GM18873 (cell line): ENCODE data around the gene ORM1.
"Not testable (repeated sequence)": the region's sequence is repeated elsewhere in the genome, so short reads cannot be mapped to it uniquely, and the experiment has no call there.

ENCODE experiments used
- ATAC-seq: cut with Tn5 transposase; IDR thresholded peaks from one replicate; pipeline ENCODE4 v1.9.1; 2021; ENCODE audit warnings: mild to moderate bottlenecking, moderate library complexity, moderate number of reproducible peaks; ENCODE audit not compliant: unreplicated experiment, low FRiP score

The ORM1 gene

DNA sequence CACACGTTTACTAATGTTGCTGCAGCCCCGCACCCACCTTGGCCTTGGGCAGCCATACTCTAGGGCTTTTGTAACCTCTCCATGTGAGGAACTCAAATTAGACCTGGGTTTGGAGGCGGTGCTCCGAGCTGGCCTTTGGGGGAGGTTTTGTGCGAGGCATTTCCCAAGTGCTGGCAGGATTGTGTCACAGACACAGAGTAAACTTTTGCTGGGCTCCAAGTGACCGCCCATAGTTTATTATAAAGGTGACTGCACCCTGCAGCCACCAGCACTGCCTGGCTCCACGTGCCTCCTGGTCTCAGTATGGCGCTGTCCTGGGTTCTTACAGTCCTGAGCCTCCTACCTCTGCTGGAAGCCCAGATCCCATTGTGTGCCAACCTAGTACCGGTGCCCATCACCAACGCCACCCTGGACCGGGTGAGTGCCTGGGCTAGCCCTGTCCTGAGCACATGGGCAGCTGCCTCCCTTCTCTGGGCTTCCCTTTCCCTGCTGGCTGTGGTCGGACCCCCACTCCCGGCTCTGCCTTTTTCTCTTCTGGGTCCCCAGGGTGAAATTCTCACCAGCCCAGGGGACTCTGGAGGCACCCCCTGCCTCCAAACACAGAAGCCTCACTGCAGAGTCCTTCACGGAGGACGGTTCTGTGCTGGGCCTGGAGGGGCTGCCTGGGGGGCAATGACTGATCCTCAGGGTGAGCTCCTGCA is at the start of gene ORM1:
ORM1 (plus strand) TSS at position 268 of the 701 bp plus-strand sequence; CDS start at position 304, 36 bp downstream.
- not testable (repeated sequence) for ATAC-seq

DNA sequence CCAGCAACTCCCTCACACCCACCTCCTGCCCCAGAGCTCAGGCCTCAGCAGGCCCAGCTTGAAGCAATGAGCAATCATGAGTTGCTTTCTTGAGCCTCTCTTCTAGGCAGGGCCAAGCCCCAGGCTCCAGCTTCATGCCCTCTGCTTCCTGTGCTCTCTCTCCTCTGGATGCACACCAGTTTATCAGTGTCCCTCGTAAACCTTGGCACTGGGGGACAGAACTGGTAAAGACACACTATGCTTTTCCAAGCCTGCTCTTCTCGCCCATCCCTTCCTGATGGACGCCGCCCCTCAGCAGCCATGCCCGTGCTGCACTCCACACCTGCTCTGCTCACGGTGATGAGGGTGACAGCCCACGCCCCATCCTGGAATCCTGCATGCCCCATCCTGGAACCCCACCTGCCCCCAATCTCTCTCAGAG is 49.4 kb upstream of the ORM1 start:
- no peak for ATAC-seq

DNA sequence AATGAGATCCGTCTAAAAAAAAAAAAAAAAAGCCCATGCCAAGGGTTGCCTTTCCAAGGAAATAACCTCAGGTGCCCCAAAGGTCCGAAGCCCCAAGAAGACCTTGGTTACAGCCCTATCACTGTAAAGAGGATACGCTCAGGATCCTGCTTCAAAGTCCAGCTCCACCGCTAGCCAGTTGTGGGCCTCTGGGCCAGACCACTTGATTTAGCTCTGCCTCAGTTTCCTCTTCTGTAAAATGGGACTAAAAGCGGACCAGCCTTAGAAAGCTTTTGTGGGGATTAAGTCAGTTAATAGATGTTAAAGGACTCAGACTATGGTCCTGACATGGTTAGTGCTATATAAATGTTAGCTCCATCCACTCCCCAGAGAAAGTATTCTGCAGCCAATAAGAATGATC is 48.7 kb upstream of the ORM1 start:
- no peak for ATAC-seq

- ATAC-seq = no peak
Observed at GRCh38 chr9:114275246-114276004, 47.5 kb upstream of the ORM1 start.

GRCh38 chr9:114276908-114277821 is 45.7 kb upstream of the ORM1 start:
- ATAC-seq = no peak

DNA sequence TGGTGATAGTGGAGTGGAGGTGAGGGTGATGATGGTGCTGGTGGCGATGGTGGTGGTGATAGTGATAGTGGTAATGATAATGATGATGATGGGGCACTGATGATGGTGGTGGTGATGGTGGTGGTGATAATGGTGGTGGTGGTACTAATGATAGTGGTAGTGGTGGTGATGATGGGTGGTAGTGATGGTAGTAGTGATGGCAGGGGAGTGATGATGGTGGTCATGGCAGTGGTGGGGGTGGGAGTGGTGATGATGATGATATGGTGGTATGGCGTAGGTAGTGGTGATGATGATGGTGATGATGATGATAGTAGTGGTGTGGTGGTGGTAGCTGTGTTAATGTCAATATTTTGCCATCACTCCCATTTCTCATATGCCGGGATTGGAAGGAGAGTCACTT is 44.5 kb upstream of the ORM1 start:
- no peak for ATAC-seq

GRCh38 chr9:114278881-114279570 is 43.9 kb upstream of the ORM1 start:
- no peak for ATAC-seq

DNA sequence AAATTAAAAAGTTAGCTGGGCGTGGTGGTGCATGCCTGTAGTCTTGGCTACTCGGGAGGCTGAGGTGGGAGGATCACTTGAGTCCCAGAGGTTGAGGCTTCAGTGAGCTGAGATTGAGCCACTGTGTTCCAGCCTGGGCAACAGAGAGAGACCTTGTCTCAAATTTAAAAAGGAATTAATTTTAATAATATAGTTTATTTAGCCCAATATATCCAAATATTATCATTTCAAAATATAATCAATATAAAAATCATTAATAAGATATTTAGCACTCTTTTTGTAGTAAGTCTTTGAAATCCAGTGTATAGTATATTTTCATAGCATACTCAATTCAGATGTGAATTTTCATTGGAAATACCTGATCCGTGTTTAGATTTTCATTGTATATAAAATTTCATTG is 43.2 kb upstream of the ORM1 start:
- ATAC-seq = no peak

DNA sequence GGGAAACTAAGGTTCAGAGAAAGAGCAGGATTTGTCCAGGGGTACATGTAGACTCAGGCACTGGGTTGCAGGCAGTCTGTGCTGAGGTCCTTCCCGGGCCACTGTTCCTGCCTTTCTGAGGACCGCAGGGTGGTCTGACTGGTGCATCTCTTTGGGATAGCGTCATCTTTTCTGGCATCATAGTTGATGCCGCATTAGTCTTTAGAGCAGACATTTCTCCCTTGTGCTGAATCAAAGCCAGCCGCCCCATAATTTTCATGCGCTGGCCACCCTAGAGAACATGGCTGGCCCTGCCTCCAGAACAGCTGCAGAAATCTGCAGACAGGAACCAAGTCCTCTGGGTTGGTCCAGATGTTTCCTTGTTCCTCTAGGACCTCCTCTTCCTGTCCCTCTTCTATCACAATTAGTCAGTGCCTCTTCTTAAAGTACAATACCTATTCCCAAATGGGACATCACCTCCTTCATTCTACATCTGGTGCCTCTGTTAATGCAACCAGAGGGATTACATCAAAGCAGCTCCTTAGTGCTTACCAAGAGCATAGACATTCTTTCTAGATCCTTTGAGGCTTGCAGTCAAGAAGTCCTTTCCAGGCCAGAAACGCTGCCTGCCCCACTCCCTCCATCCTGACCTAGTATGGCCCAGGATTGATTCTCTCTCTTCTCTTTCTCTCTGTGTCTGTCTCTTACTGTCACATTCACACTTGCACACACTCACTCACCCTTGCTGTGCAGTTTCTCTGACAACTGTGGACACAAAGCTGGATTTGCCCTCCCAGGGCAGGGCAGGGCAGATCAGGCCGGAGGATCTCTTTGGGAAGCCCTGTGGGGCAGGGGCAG is 42.0 kb upstream of the ORM1 start:
- no peak for ATAC-seq

DNA sequence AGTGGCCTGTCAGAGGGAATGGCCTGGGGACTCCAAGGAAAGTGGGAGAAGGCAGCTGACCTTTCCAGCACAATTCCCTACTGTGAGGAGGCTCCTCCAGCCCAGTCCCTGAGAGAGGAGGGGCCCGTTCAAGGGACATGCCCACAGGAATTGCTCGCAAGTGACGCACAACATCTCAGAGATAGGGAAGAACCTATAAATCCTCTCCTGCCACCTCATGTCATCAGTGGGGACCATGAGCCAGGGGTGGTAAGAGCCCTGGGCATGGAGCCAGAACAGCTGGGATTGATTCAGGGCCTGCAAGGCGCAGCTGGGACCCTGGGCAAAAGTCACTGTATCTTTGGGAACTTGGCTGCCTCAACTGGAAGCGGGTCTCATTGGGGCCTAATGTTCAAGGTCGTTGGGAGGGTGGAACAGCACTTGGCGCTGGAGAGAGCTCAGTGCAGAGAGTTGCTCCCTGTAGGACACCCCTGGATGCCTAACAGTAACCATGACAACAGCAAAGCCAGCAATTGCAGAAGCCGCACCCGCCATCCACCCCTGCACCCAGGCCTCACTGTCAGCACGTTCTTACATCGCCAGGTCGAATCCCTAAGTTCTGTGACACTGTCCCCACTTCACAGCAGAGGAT is 41.3 kb upstream of the ORM1 start:
- no peak for ATAC-seq

- no peak for ATAC-seq
Observed at GRCh38 chr9:114282104-114282485, 40.8 kb upstream of the ORM1 start.

DNA sequence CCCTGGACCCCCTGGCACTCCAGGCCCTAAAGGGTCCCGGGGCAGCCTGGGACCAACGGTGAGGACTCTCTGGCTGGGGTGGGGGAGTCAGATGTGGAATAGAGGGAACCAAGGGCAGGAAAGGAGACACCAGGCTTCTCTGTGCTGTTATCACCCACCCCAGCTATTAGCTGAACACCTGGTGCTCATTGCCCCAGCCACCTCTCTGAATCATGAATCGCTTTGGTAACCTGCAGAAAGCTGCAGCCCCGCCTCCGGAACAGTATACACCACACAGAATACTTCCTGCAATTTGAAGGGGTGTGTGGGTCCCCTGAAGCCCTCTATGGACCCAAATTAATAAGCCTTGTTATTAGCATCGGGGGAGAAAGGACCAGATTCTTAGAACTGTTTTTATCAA is 40.4 kb upstream of the ORM1 start:
- no peak for ATAC-seq

DNA sequence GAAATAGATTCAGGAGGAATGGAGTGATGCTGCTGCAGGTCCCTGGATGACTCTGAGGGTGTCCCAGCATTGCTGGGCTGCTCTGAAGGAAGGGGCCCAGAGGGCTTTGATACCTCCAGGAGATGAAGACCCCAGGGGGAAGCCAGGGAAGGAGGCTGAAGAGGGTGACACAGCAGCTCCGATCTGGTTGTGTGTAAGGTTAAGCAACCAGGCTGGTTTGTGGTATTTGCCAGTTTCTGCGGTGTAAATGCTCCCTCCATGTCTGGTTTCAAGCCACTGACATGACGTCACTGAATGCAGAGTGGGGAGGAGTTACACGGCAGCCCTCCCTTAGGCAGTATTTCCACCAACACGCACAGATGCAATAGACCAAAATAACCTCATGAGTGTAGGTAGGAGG is 40.0 kb upstream of the ORM1 start:
- ATAC-seq = no peak

DNA sequence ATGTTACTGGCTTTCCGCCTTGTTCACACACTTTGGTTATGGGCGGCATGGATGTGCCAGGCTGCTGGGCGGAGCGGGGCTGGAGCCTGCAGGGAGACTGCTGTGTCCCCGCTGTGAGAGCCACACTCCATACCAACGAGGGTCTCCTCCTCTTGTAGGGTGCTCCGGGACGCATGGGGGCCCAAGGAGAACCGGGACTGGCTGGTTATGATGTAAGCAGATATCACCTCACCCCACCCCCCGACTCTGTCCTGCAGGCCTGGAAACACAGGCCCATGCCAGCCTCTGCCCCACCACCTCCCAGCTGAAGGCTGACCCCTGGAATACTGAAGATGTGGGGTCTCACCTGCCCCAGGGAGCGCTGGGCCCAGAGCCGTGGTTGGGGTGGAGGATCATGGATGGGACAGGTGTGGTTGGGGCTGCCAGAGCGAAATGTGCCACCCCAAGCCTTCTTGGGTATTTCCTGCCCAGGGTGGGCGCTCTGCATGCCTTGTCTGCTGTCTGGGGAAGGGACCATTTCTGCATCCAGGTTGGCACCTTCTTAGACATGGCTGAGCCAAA is 39.3 kb upstream of the ORM1 start:
- ATAC-seq = no peak

- ATAC-seq = no peak
Observed at GRCh38 chr9:114284316-114285060, 38.4 kb upstream of the ORM1 start.

GRCh38 chr9:114285166-114285867 is 37.6 kb upstream of the ORM1 start:
- no peak for ATAC-seq

DNA sequence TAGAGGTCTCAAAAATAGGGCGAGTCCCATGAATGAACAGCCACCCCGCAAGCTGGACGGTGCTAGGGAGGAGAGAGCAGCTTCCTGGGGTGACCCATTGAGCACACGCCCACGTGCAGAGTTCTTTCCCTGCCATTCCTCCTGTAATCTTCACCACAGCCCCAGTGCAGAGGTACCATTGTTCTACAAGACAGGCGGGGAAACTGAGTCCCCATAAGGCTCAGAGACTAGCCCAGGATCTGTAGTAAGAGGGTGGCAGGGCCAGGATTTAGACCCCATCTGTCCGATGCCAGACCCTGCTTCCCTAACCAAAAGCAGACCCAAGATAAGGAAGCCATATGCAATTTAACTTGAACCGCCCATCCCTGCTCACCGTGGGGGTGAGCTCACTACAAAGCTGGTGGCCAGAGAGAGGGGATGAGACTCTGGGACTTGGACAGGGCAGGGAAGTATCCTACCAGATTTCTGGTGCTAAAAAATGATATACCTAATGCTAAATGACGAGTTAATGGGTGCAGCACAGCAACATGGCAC is 36.7 kb upstream of the ORM1 start:
- ATAC-seq = no peak
